Activated T-cell treated with anti-CD3 and anti-CD28 coated beads, Interleukin-2, amount 50 U/mL, for 24 hours (primary cell): Measurements from ENCODE around the gene PDCD7.
A peak's percentile ranks its signal among the peaks of the same experiment; 100 is the strongest.
"Not testable (repeated sequence)": the region's sequence is repeated elsewhere in the genome, so short reads cannot be mapped to it uniquely, and the experiment has no call there.

Experiments used
- DNase-seq: peaks from one replicate; pipeline ENCODE4 v3.0.0-alpha.2; 2020
- H3K27ac Mint-ChIP-seq: 2 replicates; pipeline ENCODE4 v1.8.0; 2020; ENCODE audit warnings: mild to moderate bottlenecking, mixed read lengths
- H3K27me3 Mint-ChIP-seq: 2 replicates; pipeline ENCODE4 v1.8.0; 2020; ENCODE audit warnings: mixed read lengths
- H3K36me3 Mint-ChIP-seq: 2 replicates; pipeline ENCODE4 v1.8.0; 2020; ENCODE audit warnings: low read depth, mixed read lengths
- H3K4me1 Mint-ChIP-seq: 2 replicates; pipeline ENCODE4 v1.8.0; 2020; ENCODE audit warnings: low read depth, mixed read lengths
- H3K4me3 Mint-ChIP-seq: 2 replicates; pipeline ENCODE4 v1.8.0; 2020; ENCODE audit warnings: mild to moderate bottlenecking, moderate library complexity, mixed read lengths
- H3K9me3 Mint-ChIP-seq: 2 replicates; pipeline ENCODE4 v1.8.0; 2020; ENCODE audit warnings: mixed read lengths

The PDCD7 gene

GRCh38 chr15:65079580-65079979, 54.0 kb downstream of the PDCD7 start:
- H3K4me3 Mint-ChIP-seq, result no peak overlapping the region
- no peak overlapping the region for H3K27ac Mint-ChIP-seq
- peaks cover 19% of the 10 kb centered on the region for H3K4me1 Mint-ChIP-seq
- no peaks in the 10 kb centered on the region for H3K9me3 Mint-ChIP-seq
- no peak for DNase-seq
- H3K27me3 Mint-ChIP-seq, result peaks cover 49% of the 10 kb centered on the region
- no peaks in the 10 kb centered on the region for H3K36me3 Mint-ChIP-seq

GRCh38 chr15:65077981-65078352, 55.6 kb downstream of the PDCD7 start:
- no peak overlapping the region for H3K4me3 Mint-ChIP-seq
- no peak overlapping the region for H3K27ac Mint-ChIP-seq
- peaks cover 18% of the 10 kb centered on the region for H3K4me1 Mint-ChIP-seq
- peak; percentile 72 for DNase-seq
- H3K27me3 Mint-ChIP-seq, result peaks cover 44% of the 10 kb centered on the region
- no peaks in the 10 kb centered on the region for H3K36me3 Mint-ChIP-seq
- H3K9me3 Mint-ChIP-seq, result no peaks in the 10 kb centered on the region

- Mint-ChIP-seq H3K27me3 (peaks cover 38% of the 10 kb centered on the region), H3K36me3 (no peaks in the 10 kb centered on the region), H3K4me3 (no peak overlapping the region), H3K9me3 (no peaks in the 10 kb centered on the region), H3K27ac (no peak overlapping the region), H3K4me1 (peaks cover 13% of the 10 kb centered on the region)
- no peak for DNase-seq
Observed at GRCh38 chr15:65077291-65077980, 56.2 kb downstream of the PDCD7 start.

GRCh38 chr15:65076486-65077290, 56.9 kb downstream of the PDCD7 start, which contains the start of gene KBTBD13:
Gene KBTBD13 (plus strand): TSS chr15:65076746. CDS start chr15:65076816, 70 bp downstream.
- Mint-ChIP-seq H3K27ac (no peak within 1 kb of the TSS), H3K4me3 (no peak within 1 kb of the TSS), H3K4me1 (peaks cover 6% of the 10 kb centered on the region), H3K27me3 (peaks cover 34% of the 10 kb centered on the region), H3K9me3 (no peaks in the 10 kb centered on the region), H3K36me3 (no peaks in the 10 kb centered on the region)
- no peak for DNase-seq

GRCh38 chr15:65075607-65076395, 57.8 kb downstream of the PDCD7 start:
- not testable (repeated sequence) for H3K27ac Mint-ChIP-seq, H3K4me3 Mint-ChIP-seq, H3K4me1 Mint-ChIP-seq, H3K9me3 Mint-ChIP-seq, H3K36me3 Mint-ChIP-seq, DNase-seq
- peaks cover 34% of the 10 kb centered on the region for H3K27me3 Mint-ChIP-seq

- not testable (repeated sequence) for H3K4me3 Mint-ChIP-seq, H3K9me3 Mint-ChIP-seq, H3K36me3 Mint-ChIP-seq, H3K27ac Mint-ChIP-seq, DNase-seq, H3K4me1 Mint-ChIP-seq
- peaks cover 33% of the 10 kb centered on the region for H3K27me3 Mint-ChIP-seq
Observed at GRCh38 chr15:65074946-65075345, 58.7 kb downstream of the PDCD7 start.

- H3K4me1 Mint-ChIP-seq, result peaks cover 4% of the 10 kb centered on the region
- H3K27ac Mint-ChIP-seq, result no peak overlapping the region
- peaks cover 31% of the 10 kb centered on the region for H3K27me3 Mint-ChIP-seq
- no peaks in the 10 kb centered on the region for H3K9me3 Mint-ChIP-seq
- H3K36me3 Mint-ChIP-seq, result no peaks in the 10 kb centered on the region
- DNase-seq, result no peak
- H3K4me3 Mint-ChIP-seq, result no peak overlapping the region
Observed at GRCh38 chr15:65072617-65073016, 61.0 kb downstream of the PDCD7 start.

- H3K4me3 Mint-ChIP-seq, result no peak overlapping the region
- H3K9me3 Mint-ChIP-seq, result no peaks in the 10 kb centered on the region
- peaks cover 6% of the 10 kb centered on the region for H3K4me1 Mint-ChIP-seq
- DNase-seq, result no peak
- peaks cover 35% of the 10 kb centered on the region for H3K27me3 Mint-ChIP-seq
- no peaks in the 10 kb centered on the region for H3K36me3 Mint-ChIP-seq
- H3K27ac Mint-ChIP-seq, result no peak overlapping the region
Observed at GRCh38 chr15:65072027-65072426, 61.6 kb downstream of the PDCD7 start.

- Mint-ChIP-seq H3K27me3 (peaks cover 39% of the 10 kb centered on the region), H3K27ac (no peak overlapping the region), H3K4me1 (peaks cover 6% of the 10 kb centered on the region), H3K36me3 (no peaks in the 10 kb centered on the region), H3K4me3 (no peak overlapping the region), H3K9me3 (no peaks in the 10 kb centered on the region)
- no peak for DNase-seq
Observed at GRCh38 chr15:65071381-65071811, 62.2 kb downstream of the PDCD7 start.

GRCh38 chr15:65069779-65070546, 63.6 kb downstream of the PDCD7 start:
- no peak overlapping the region for H3K4me3 Mint-ChIP-seq
- no peak overlapping the region for H3K27ac Mint-ChIP-seq
- no peak for DNase-seq
- no peaks in the 10 kb centered on the region for H3K36me3 Mint-ChIP-seq
- H3K9me3 Mint-ChIP-seq, result no peaks in the 10 kb centered on the region
- H3K4me1 Mint-ChIP-seq, result peaks cover 6% of the 10 kb centered on the region
- H3K27me3 Mint-ChIP-seq, result peaks cover 46% of the 10 kb centered on the region

GRCh38 chr15:65069179-65069578, 64.4 kb downstream of the PDCD7 start:
- Mint-ChIP-seq H3K27ac (no peak overlapping the region), H3K4me3 (no peak overlapping the region), H3K9me3 (no peaks in the 10 kb centered on the region), H3K27me3 (peaks cover 48% of the 10 kb centered on the region), H3K4me1 (peaks cover 6% of the 10 kb centered on the region), H3K36me3 (no peaks in the 10 kb centered on the region)
- no peak for DNase-seq

- Mint-ChIP-seq H3K27ac (no peak overlapping the region), H3K4me3 (peak overlapping the region; percentile 36), H3K27me3 (peaks cover 48% of the 10 kb centered on the region)
Observed at GRCh38 chr15:65068403-65068788, 65.2 kb downstream of the PDCD7 start.

GRCh38 chr15:65067645-65068402, 65.8 kb downstream of the PDCD7 start, which contains the start of gene RASL12:
Gene RASL12 (minus strand): TSS chr15:65067991. CDS start chr15:65067835, 156 bp downstream.
- Mint-ChIP-seq H3K4me1 (peaks cover 6% of the 10 kb centered on the region), H3K36me3 (no peaks in the 10 kb centered on the region), H3K27me3 (peaks cover 48% of the 10 kb centered on the region), H3K4me3 (peak within 1 kb of the TSS; percentile 36), H3K27ac (no peak within 1 kb of the TSS), H3K9me3 (no peaks in the 10 kb centered on the region)
- no peak for DNase-seq

More at GRCh38 chr15:65068403-65068788, 65.2 kb downstream of the PDCD7 start:
- Mint-ChIP-seq H3K4me1 (peaks cover 6% of the 10 kb centered on the region), H3K9me3 (no peaks in the 10 kb centered on the region), H3K36me3 (no peaks in the 10 kb centered on the region)
- DNase-seq, result no peak
